Epidermal melanocyte (primary cell): ENCODE measurements around the gene GP5.

Experiments used
- DNase-seq: peaks from one replicate; pipeline ENCODE4 v3.0.0; 2011; ENCODE audit warnings: low spot score; ENCODE audit not compliant: insufficient read length

GP5 gene, protein sequence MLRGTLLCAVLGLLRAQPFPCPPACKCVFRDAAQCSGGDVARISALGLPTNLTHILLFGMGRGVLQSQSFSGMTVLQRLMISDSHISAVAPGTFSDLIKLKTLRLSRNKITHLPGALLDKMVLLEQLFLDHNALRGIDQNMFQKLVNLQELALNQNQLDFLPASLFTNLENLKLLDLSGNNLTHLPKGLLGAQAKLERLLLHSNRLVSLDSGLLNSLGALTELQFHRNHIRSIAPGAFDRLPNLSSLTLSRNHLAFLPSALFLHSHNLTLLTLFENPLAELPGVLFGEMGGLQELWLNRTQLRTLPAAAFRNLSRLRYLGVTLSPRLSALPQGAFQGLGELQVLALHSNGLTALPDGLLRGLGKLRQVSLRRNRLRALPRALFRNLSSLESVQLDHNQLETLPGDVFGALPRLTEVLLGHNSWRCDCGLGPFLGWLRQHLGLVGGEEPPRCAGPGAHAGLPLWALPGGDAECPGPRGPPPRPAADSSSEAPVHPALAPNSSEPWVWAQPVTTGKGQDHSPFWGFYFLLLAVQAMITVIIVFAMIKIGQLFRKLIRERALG

DNA sequence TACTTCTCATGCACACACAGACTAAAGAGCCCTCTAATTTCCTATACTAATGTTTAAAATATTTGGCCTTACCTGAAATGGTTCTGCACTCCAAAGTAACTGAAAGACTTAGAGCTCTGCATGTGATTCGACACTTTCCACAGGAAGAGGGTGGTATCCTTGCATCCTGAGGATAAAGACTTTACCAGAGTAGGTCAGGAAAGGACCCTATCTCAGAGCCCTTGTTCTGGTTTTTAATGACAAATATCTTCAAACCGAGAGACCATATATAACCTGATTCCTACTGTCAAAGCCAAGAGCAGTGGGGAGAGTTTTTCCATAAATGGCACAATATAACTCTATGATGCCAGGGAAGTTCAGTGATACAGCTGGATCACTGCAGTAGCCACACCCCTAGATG, at the start of gene GP5:
GP5 (minus strand) TSS at position 101 of the 400 bp plus-strand sequence. CDS start 984 bp downstream, outside the sequence.
- DNase-seq: no peak

DNA sequence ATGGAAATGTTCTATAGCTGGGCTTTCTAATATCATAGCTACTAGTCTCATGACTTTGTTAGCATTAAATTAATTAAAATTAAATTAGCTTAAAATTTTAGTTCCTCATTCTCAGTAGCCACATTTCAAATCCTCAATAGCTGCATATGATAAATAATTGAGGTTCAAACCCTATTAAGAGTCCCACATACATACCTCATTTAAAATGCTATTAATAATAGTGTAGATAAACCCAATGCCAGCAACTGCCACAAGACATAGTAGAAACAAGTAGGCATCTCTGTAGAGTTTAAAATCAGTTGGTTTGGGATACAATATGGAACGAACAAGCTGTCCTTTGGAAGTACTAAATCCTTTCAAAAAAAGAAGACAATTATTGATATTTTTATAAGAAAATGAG, 48.6 kb upstream of the GP5 start:
- no peak for DNase-seq

DNA sequence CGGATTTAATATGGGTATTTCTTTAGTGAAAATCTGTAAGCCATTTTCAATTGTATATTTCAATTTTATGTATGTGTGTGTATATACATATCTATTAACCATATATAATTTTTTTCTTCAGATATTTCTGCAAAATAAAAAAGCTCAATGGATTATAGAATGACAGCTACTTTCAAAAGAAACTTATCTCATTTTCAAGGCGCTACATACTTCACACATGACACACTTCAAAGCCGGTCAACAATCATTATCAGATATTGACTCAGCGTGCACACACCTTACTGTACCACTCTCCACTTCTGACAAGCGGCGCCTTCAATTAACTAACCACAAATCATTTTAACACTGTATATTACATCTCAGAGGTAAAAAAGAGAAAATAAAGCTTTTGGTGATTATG, 48.1 kb upstream of the GP5 start:
- no peak for DNase-seq

DNA sequence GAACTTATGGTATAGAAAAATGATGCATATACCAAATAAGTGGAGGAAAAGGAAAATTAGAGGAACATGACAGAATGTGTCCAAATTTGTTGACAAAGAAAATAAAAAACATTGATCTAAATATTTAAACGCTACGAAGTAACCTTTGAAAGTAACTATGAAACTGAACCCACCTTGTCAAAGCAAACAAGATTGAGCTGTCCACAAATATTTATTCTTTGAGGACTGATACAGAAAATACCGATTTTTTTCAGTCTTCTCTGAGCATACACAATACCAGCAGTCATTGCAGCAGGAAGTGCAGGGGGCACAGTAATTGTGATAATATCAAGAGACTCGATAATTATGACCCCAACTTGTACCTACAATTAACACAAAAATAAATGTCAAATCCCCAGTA, 47.7 kb upstream of the GP5 start:
- no peak for DNase-seq

DNA sequence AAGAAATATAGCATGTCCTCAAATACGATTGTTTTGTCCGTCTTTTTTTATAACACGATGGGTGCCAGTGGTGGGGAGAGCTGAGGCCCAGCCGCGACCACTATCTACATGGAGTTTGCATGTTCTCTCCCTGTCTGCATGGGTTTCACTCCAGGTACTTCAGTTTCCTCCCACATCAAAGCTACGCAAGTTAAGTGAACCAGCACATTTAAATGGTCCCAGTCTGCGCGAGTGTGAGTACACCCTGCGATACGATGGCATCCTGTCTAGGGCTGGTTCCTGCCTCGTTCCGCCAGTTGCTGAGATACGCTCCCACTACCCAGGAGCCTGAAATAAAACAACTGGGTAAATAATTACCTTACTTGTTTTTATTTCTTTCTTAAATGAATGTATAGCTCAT, 47.1 kb upstream of the GP5 start:
- DNase-seq: no peak

DNA sequence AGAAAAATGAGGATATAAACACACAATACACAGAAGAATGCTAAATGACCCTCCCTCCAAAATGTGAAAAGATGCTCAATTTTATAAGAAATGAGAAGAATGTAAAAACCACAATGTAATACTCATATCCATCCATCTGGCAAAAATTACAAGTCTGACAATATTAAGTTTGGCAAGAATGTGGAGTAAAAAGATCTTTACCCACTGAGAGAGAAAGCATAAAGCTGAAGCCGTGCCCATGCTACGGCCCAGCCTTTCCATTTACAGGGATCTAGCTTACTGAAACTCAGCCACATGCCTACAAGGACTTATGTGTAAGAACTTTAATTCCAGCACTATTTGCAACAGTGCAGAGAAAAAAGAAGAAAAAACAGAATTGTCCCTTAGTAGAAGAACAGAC, 44.8 kb upstream of the GP5 start:
- DNase-seq: no peak

DNA sequence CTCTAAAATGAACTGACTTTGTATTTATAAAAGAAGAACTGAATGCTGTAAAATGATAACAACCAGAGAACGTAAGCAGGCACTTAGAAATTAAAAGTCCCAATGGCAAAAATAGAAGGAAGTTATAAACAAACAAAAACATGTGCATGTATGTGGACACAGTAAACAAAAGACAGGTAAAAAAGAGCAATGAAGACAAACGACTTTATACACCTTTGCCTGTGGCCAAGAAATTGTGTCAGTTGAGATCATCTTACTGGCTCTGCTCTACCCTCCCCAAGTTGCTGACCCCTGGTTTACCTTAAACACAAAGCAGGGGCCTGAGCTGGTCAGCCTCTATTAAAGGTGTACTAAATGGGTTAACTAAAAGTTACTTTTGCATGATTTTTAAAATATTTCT, 41.7 kb upstream of the GP5 start:
- DNase-seq: no peak

DNA sequence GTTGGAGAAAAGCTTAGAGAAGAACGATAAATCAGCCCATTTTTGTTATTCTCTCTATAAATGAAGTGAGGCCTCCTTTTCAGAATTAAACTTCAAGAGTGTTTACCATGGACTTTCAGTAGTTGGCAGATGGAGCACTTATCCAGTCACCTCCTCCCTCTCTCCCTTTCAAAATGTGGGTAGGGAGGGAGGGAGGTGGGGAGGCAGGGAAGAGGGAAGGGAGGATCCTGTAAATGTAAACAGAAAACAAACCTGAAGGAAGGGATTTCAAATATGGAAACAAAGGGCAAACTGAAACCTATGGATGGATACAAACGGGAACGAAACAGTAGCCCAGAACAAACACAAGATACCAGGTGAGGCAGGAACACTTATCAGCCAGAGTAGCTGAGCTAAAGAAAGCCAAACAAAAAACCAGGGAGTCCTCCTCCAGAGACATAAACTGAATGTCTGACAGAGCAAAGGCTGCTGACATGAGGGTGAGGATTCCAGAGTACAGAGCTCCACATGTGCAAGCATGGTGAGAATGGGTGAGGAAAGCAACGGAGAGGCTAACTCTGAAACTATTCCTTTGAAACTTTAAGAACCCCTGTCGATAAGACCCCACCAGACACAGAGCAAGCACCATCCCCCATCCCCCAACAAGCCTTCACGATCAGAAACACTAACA, 41.0 kb upstream of the GP5 start:
- no peak for DNase-seq

DNA sequence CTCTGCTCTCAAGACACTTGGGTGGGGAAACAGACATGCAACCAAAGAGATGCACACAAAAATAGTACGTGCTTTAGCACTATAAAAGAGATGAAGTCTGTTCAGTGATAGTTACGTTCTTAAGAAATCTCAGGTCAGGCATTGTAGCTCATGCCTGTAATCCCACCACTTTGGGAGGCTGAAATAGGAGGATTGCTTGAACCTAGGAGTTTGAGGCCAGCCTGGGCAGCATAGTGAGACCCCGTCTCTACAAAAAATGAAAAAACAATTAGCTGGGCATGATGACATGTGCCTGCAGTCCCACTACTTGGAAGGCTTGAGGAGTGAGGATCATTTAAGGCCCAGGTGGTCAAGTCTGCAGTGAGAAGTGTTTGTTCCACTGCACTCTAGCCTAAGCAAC, 35.4 kb upstream of the GP5 start:
- DNase-seq: no peak

DNA sequence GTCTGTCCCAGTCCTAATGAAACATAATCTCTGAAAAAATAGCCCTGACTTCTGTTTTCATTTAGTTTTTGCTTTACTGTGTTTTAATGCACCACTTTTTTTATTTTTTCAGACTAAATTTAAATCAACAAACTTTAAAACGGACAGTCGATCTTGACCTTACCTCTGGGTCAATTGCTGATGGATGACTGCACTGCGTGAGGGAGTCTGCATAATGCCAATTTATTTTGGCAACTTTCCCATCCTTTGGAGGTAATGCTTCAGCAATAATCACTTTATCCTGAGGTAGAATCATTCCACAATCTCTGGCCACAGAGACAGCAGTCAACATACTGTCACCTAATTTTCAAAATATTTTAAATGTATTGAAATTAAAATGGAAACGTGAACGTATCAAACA, 32.5 kb upstream of the GP5 start:
- no peak for DNase-seq

DNA sequence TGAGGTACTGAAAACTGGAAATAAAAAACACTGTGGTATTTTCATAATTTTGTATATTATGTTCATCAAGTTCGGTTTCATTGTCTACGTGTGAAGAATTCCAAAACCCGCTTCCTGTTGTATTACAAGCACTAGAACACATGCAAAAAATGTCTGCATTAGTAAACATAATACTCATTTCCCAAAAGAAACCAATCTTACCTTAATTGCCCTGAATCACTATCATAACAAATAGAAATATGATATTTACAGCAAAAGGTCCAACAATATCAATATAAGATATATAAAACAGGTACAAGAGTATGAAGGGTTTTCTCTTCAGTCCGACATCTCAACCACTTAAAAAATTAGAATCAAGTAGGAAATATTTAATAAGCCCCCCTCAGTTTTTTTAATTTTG, 26.3 kb upstream of the GP5 start:
- no peak for DNase-seq

DNA sequence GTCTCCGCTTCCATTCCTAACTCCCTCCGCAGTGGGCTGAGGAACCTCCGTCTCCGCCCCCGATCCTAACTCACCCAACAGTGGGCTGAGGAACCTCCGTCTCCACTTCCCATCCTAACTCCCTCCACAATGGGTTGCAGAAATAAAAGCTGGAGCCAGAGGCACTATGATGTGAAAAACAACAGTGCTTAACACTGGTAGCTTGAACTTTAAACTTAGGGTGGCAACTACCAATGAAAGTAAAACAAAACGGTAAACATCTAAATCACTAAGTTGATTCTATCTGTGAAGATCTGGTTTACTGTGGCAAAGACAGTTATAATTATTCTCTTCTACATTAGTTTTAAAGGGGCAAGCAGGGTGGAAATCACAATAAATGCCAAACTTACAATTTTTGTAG, 25.9 kb upstream of the GP5 start:
- DNase-seq: no peak

DNA sequence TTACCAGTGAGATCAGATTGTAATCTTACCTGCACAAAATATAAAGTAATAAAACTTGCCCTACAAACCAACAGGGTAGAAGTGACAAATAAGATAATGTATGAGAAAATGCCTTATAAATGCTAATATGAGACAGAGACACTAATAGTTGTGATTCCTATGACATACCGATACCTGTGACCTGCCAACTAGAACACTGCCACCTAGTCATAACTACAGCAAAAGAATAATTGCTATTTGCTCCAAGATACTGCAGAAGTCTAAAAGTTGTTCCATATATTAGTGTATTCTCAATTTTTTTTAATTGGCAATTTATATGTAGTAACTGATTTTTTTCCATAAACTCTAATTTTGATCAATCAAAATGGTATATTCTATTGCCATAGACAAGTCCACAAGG, 25.3 kb upstream of the GP5 start:
- no peak for DNase-seq

DNA sequence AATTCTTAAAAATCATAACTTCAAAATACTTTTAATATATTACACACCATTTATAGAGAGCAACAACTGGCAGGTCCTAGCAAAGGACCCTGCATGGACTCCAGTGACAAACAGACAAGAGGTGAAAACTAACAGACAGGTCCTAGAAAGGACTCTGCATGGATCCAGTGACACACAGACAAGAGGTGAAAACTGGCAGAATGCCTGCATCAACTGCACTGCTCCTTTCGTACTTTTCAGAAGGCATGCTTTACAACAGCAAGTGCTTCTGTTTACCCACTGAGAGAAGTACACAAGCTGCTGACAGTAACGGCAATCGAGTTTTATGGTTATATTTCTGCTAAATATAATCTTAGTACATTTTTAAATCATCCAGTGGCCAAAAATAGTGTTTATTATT, 24.3 kb upstream of the GP5 start:
- no peak for DNase-seq

DNA sequence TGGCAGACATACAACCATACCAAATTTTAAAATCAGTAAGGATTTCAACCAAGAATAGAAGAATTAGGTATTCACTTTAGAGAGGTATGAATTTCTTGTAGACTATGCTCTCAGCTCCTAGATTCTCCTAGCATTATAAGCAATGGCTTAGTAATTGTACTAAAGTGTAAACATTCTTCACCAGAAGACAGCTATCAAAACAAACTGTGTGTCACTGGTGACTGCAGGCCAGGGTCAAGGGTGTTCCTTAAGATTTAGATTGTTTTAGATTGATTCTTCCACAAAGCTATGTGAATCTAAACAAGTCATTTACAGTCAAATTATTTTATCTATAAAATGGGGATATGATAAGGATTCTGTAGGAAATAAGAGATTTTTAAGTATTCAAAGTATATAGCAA, 23.1 kb upstream of the GP5 start:
- DNase-seq: no peak

DNA sequence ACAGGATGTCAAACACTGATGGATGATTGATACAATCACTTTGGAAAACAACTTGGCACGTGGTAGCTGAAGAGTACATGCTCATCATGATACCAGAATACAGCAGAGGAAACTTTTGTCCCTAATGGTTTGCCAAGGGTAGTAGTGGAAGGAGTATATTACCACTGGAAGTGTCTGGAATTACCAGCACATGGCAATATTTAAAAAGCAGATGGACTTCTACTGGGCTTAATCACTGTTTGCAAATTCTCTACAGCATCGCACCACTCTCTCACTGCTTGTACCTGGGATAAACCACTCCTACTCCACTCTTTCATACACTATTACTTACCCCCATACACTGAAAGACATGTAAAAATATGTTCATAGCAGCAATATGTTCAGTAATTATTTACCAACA, 19.6 kb upstream of the GP5 start:
- DNase-seq: no peak

DNA sequence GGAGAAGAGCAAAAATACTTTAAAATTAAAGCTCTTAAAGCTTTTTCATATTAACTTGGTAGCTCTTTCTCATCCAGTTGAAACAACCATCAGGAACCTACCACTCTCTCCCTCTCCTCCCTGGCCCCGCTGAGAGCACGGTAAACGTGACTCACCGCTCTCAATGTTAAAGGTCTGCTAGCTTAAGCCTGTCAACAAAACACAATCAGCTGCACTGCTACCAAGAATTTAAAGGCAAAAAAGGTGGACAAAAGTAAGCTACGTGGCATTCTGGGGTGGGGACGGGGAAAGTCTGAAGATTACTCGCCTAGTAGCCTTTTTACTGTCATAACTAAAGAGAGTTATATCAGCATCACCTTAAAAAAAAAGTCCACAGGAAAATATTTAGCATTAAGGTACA, 8.4 kb upstream of the GP5 start:
- no peak for DNase-seq

DNA sequence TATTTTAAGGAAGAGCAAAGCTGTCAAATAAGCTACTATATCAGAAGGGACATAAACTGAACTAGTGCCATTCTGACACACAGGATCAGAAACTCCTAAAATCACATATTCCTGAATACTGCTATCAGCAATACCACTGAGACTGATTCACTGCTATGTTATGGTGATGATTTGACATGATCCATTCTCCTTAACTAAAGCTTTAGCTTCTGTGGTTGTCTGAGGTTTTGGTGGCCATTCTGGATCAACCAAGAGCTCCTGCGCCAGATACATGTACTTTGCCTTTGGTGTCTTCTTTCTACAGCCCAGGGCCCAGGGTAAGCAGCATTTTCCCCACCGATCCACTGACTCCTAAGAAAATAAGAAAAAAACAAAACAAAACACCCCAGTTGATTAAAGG, 6.7 kb upstream of the GP5 start:
- no peak for DNase-seq

DNA sequence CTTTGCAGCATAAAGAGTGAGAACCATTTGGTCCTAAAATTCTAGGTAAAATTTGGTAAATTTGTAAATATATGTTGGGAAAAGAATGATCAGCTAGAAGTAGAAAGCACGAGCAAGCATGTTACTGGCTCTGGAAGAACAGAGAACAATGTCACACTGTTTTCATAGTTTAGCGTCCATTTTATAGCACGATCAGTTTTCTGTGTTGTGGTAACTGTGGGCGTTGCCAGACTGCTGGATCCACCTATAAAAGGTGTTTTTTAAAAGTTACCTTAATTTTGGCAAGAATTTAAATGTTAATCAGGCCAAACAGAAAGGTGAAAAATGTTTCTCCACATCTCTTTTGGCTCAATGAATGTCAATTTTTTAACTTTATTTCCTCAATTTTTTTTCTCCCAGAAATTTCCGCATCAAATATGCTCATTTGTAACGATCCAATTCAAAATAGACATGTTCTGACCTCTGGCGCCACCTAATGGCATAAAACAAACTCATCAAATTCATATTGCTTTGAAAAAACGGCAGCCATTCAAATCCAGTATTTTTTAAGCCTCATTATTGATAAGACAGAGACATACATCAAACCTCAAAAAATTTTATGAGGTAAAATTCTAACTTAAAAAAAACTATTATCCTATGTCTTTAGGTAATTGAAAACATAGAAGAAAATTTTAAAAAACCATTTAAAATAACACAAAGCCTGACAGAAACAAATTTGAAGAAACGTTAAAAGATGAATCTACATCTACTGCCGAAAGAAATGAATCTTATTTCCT, 5.5 kb upstream of the GP5 start:
- DNase-seq: no peak

DNA sequence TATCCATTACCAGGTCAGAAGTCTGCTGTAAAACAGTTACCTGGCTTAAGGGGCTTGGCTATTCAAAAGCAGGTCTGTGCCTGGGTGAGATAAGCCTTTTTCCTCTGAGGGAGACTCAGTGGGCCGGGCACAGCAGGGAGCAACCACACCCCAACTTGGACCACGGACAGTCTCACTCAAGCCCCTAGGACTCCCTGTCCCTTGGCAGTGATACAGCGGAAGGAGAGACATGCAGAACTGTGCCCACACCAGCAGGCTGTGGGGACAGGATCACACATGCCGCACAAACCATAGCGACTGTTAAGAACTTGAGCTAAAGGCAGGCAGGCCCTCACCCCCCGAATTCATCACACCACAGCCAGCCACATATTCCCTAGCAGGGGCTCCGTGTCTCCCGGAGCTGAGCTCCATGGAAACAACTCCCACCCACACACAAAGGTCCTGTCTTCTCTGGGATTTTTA, 2.8 kb upstream of the GP5 start:
- DNase-seq: no peak

DNA sequence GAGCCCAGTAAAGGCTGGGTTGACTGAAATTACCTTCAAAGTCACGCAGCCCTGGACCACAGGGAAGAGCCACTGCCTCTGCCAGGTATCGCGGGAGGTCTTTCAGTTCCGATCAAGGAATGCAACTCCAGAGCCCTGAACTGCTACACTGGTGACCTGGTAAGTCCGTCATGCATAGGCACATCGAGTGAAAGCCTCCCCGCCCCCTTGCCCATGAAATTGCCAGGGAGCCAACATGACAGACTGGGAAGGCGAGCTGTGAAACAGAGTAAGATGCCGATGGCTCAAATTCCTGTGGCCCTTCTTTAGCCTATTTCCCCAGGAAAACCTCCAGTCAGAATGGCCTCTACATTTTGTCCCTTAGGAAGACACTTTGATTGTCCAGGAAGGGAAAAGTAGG, 2.3 kb upstream of the GP5 start:
- no peak for DNase-seq

DNA sequence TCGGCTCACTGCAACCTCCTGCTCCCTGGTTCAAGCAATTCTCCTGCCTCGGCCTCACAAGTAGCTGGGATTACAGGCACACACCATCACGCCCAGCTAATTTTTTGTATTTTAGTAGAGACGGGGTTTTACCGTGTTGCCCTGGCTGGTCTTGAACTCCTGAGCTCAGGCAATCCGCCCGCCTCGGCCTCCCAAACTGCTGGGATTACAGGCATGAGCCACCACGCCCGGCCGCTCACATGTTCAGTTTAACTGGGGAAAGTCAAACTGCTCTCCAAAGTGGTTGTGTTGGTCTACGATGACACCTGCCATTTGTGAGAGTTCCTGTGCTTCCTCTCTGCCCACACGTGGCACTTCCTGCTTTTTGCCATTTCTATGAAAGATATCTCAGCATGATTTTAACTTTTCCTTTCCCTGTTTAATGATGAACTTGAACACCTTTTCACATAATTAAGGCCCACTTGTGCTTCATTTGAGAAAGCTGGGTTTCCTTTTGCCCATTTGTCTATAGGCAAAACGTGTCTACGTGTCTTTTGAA, 877 bp upstream of the GP5 start:
- no peak for DNase-seq
